SK-N-SH (cell line): ENCODE measurements around the gene RAB40C. TPM values are rescaled to one million over a fixed set of nuclear protein-coding genes. Genes with fewer than 3 reads are reported as not detected.

Experiments used
- CTCF ChIA-PET: fragments of 300-600, 350-600 bp; formaldehyde crosslinking; extraction: SDS; loops from one replicate; lab custom pipeline; 2021; lab: Yijun Ruan, JAX
- POLR2A ChIA-PET: fragments of 350-600 bp; sonication (Branson Sonifier 250); formaldehyde crosslinking; extraction: SDS; loops from one replicate; lab custom pipeline; 2020; ENCODE audit warnings: antibody characterized with exemption, inconsistent platforms; lab: Yijun Ruan, JAX
- DNase-seq: peaks from one replicate; pipeline ENCODE4 v3.0.0; 2012
- H2AFZ ChIP-seq: fragments of 200-600 bp; sonication (generic); 2 replicates; pipeline ENCODE4 v1.8.1; 2016; ENCODE audit warnings: antibody characterized with exemption, mild to moderate bottlenecking, low read depth
- H3F3A ChIP-seq: fragments of 200-600 bp; sonication (generic); replicated peaks from 2 replicates; pipeline ENCODE3; 2016; ENCODE audit warnings: antibody characterized with exemption, mild to moderate bottlenecking; ENCODE audit not compliant: insufficient read depth
- H3K27ac ChIP-seq, 2 experiments: fragments of 200-500 bp in 1 of 2; fragments of 200-600 bp in 1 of 2; sonication (Bioruptor generic) in 1 of 2; sonication (generic), shearing (Covaris generic) in 1 of 2; 2 replicates each; pipeline versions ENCODE4 v1.5.1 to v1.6.1; 2014 to 2016; ENCODE audit warnings: low read depth in 2 of 2, inconsistent platforms in 1 of 2, low read length in 1 of 2, mild to moderate bottlenecking in 1 of 2, mixed read lengths in 1 of 2
- H3K27me3 ChIP-seq: fragments of 200-600 bp; sonication (generic), shearing (Covaris generic); 2 replicates; pipeline ENCODE4 v1.6.1; 2016; ENCODE audit warnings: mixed run types; ENCODE audit not compliant: insufficient read depth
- H3K36me3 ChIP-seq, 2 experiments: fragments of 200-500 bp in 1 of 2; fragments of 200-600 bp in 1 of 2; sonication (Bioruptor generic) in 1 of 2; sonication (generic) in 1 of 2; replicated peaks in 1 of 2; 2 replicates each; pipeline versions ENCODE3 to v1.5.1; 2014 to 2016; ENCODE audit warnings: low read length in 1 of 2, mild to moderate bottlenecking in 1 of 2; ENCODE audit not compliant: insufficient read depth in 2 of 2, control insufficient read depth in 1 of 2
- H3K4me1 ChIP-seq, 2 experiments: fragments of 200-500 bp in 1 of 2; fragments of 200-600 bp in 1 of 2; sonication (Bioruptor generic) in 1 of 2; sonication (generic), shearing (Covaris generic) in 1 of 2; 2 replicates each; pipeline versions ENCODE4 v1.5.1 to v1.6.1; 2014 to 2016; ENCODE audit warnings: low read depth in 1 of 2, low read length in 1 of 2, mixed run types in 1 of 2; ENCODE audit not compliant: insufficient read depth in 2 of 2, control insufficient read depth in 1 of 2
- H3K4me2 ChIP-seq: fragments of 200-600 bp; sonication (generic), shearing (Covaris generic); 2 replicates; pipeline ENCODE4 v1.6.1; 2017; ENCODE audit warnings: mixed run types
- H3K4me3 ChIP-seq, 2 experiments: fragments of 200-500 bp in 1 of 2; fragments of 200-600 bp in 1 of 2; sonication (Bioruptor generic) in 1 of 2; sonication (generic), shearing (Covaris generic) in 1 of 2; 2 replicates each; pipeline versions ENCODE4 v1.5.1 to v1.8.1; 2014 to 2016; ENCODE audit warnings: low read depth in 2 of 2, inconsistent platforms in 1 of 2, low read length in 1 of 2, mild to moderate bottlenecking in 1 of 2, mixed read lengths in 1 of 2, moderate library complexity in 1 of 2
- H3K79me2 ChIP-seq: fragments of 200-600 bp; sonication (generic); 2 replicates; pipeline ENCODE4 v1.8.1; 2017; ENCODE audit warnings: mild to moderate bottlenecking; ENCODE audit not compliant: insufficient read depth
- H3K9ac ChIP-seq: fragments of 200-600 bp; sonication (generic); 2 replicates; pipeline ENCODE4 v1.6.1; 2017; ENCODE audit warnings: mixed run types
- H3K9me2 ChIP-seq: fragments of 200-600 bp; sonication (generic); 2 replicates; pipeline ENCODE4 v1.6.1; 2017; ENCODE audit warnings: mixed run types
- H3K9me3 ChIP-seq: fragments of 200-600 bp; sonication (generic); 2 replicates; pipeline ENCODE4 v1.6.1; 2017; ENCODE audit warnings: mixed run types, mild to moderate bottlenecking, moderate library complexity
- H4K20me1 ChIP-seq: fragments of 200-600 bp; sonication (generic); 2 replicates; pipeline ENCODE4 v1.6.1; 2017; ENCODE audit warnings: mild to moderate bottlenecking, mixed run types; ENCODE audit not compliant: insufficient read depth
- CHD2 ChIP-seq: fragments of 150-350 bp; IDR thresholded peaks from 2 replicates; pipeline ENCODE4 v1.6.1; 2018; ENCODE audit warnings: low read length; ENCODE audit not compliant: partially characterized antibody
- CTCF ChIP-seq: fragments of 200-600 bp; sonication (generic); IDR thresholded peaks from 2 replicates; pipeline ENCODE4 v1.6.1; 2017; ENCODE audit warnings: antibody characterized with exemption, mild to moderate bottlenecking, moderate library complexity
- EZH2phosphoT487 ChIP-seq: fragments of 200-600 bp; sonication (generic); IDR thresholded peaks from 2 replicates; pipeline ENCODE4 v1.6.1; 2017; ENCODE audit warnings: low read depth, mixed run types, mild to moderate bottlenecking, antibody characterized with exemption, moderate library complexity, borderline replicate concordance
- FOSL2 ChIP-seq: IDR thresholded peaks from 2 replicates; pipeline ENCODE4 v1.4.0; 2012; ENCODE audit warnings: low read depth, mild to moderate bottlenecking, moderate library complexity, borderline replicate concordance
- GABPA ChIP-seq: IDR thresholded peaks from 2 replicates; pipeline ENCODE4 v1.4.0; 2012; ENCODE audit warnings: low read depth, mild to moderate bottlenecking
- IRF3 ChIP-seq: fragments of 150-350 bp; IDR thresholded peaks from 2 replicates; pipeline ENCODE4 v1.6.1; 2016; ENCODE audit warnings: mild to moderate bottlenecking, low read depth, low read length
- MEF2A ChIP-seq: IDR thresholded peaks from 2 replicates; pipeline ENCODE4 v1.4.0; 2012; ENCODE audit warnings: low read depth, borderline replicate concordance
- MXI1 ChIP-seq: IDR thresholded peaks from 2 replicates; pipeline ENCODE4 v1.6.1; 2012; ENCODE audit warnings: mild to moderate bottlenecking, low read depth, low read length, improper control_type of control experiment
- NFIC ChIP-seq: IDR thresholded peaks from 2 replicates; pipeline ENCODE4 v1.4.0; 2012; ENCODE audit warnings: borderline replicate concordance
- NRF1 ChIP-seq: IDR thresholded peaks from 2 replicates; pipeline ENCODE4 v1.6.1; 2012; ENCODE audit warnings: low read depth, mild to moderate bottlenecking, low read length
- RAD21 ChIP-seq: IDR thresholded peaks from 2 replicates; pipeline ENCODE4 v1.6.1; 2012; ENCODE audit warnings: mild to moderate bottlenecking, low read length
- RFX5 ChIP-seq: IDR thresholded peaks from 2 replicates; pipeline ENCODE4 v1.6.1; 2012; ENCODE audit warnings: mild to moderate bottlenecking, improper control_type of control experiment, low read length
- TAF1 ChIP-seq: IDR thresholded peaks from 2 replicates; pipeline ENCODE4 v1.6.1; 2012; ENCODE audit warnings: low read depth, mild to moderate bottlenecking, low read length, moderate library complexity, borderline replicate concordance
- TCF12 ChIP-seq: IDR thresholded peaks from 2 replicates; pipeline ENCODE4 v1.4.0; 2012
- USF1 ChIP-seq: IDR thresholded peaks from 2 replicates; pipeline ENCODE4 v1.4.0; 2012; ENCODE audit warnings: low read depth, borderline replicate concordance
- USF2 ChIP-seq: fragments of 150-350 bp; IDR thresholded peaks from 2 replicates; pipeline ENCODE4 v1.6.1; 2017; ENCODE audit warnings: antibody characterized with exemption, low read length, low read depth, borderline replicate concordance
- YY1 ChIP-seq: IDR thresholded peaks from 2 replicates; pipeline ENCODE4 v1.4.0; 2012; ENCODE audit warnings: low read depth, mild to moderate bottlenecking
- WGBS: methylation state at CpG from one replicate; pipeline ENCODE4 v1.1.6; 2017; ENCODE audit warnings: low lambda C conversion rate; 5-methylcytosine and 5-hydroxymethylcytosine counted together
- polyA plus RNA-seq, 3 experiments: library from polyadenylated mRNA; depleted of rRNA; stranded (reverse); fragments of >200 nt; gene quantifications; 2 replicates each; pipeline ENCODE4 v1.2.3, GENCODE V29; 2012

RAB40C gene
- polyA plus RNA-seq, 1 of the 3 experiments (the other 2 are of a cell fraction), result 13.0 TPM

- TF ChIP-seq MXI1 (no peak), IRF3 (no peak), RAD21 (no peak), USF2 (no peak)
Measured at GRCh38 chr16:651844-652243, 62.0 kb downstream of the RAB40C start (continued).

GRCh38 chr16:652454-653305, 62.8 kb downstream of the RAB40C start:
- Histone ChIP-seq H3F3A (peaks cover 5% of the 10 kb centered on the region), H2AFZ (no peak overlapping the region), H3K4me3 (no peak overlapping the region), H3K9me2 (no peaks in the 10 kb centered on the region), H3K9ac (no peak overlapping the region), H4K20me1 (no peaks in the 10 kb centered on the region), H3K9me3 (no peaks in the 10 kb centered on the region), H3K79me2 (peaks cover 19% of the 10 kb centered on the region; the same call in 1 of the 2 replicates), H3K27ac (no peak overlapping the region), H3K27me3 (no peaks in the 10 kb centered on the region), H3K4me2 (no peak overlapping the region), H3K4me1 (peaks cover 4 to 22% of the 10 kb centered on the region in 2 experiments; a peak in 2 of 4 replicates), H3K36me3 (peaks cover 0 to 35% of the 10 kb centered on the region in 2 experiments)
- CTCF ChIA-PET, result interaction anchor here (5.6 to 7.8 kb wide), 2 partner anchors 7 to 13 kb away, joined by 69 to 92 read pairs; partner anchors contain the start of gene RHOT2
- DNase-seq, result no peak
- no CpG with 5 or more reads among the region's 28 CpGs for WGBS
- POLR2A ChIA-PET, result interaction anchor here (1.3 to 2.0 kb wide), 2 partner anchors 8 to 10 kb away, joined by 4 to 13 read pairs; no protein-coding TSS in a partner anchor
- TF ChIP-seq TCF12 (no peak), CTCF (no peak), NFIC (no peak), MEF2A (no peak), MXI1 (no peak)

- WGBS, result 91% methylated on average over 12 of the region's 12 CpGs
- H2AFZ ChIP-seq, result no peak overlapping the region
- H3K9me2 ChIP-seq, result no peaks in the 10 kb centered on the region
- H3K27me3 ChIP-seq, result no peaks in the 10 kb centered on the region
- DNase-seq, result no peak
- no peak overlapping the region for H3K4me2 ChIP-seq
- peaks cover 6% of the 10 kb centered on the region; the same call in 1 of the 2 replicates for H3K79me2 ChIP-seq
- POLR2A ChIA-PET, result interaction anchor here (0.6 to 0.7 kb wide), 2 partner anchors 48 to 378 kb away, joined by 3 read pairs; no protein-coding TSS in a partner anchor
- no peaks in the 10 kb centered on the region for H3K9me3 ChIP-seq
- peaks cover 0 to 14% of the 10 kb centered on the region in 2 experiments; a peak in 1 of 4 replicates for H3K4me1 ChIP-seq
- CTCF ChIA-PET, result interaction anchor here (0.6 to 7.8 kb wide), 2 partner anchors 12 to 71 kb away, joined by 3 to 69 read pairs; partner anchors contain the start of gene RHOT2
- no peaks in the 10 kb centered on the region for H3F3A ChIP-seq
- H4K20me1 ChIP-seq, result no peaks in the 10 kb centered on the region
- no peak overlapping the region for H3K9ac ChIP-seq
- H3K27ac ChIP-seq, result no peak overlapping the region
- no peak overlapping the region for H3K4me3 ChIP-seq
- peaks cover 0 to 47% of the 10 kb centered on the region in 2 experiments for H3K36me3 ChIP-seq
- TF ChIP-seq MEF2A, result no peak
- no peak for TF ChIP-seq TCF12
- TF ChIP-seq GABPA, result no peak
- no peak for TF ChIP-seq YY1
- TF ChIP-seq FOSL2, result no peak
- no peak for TF ChIP-seq USF2
- no peak for TF ChIP-seq RFX5
- no peak for TF ChIP-seq NRF1
- TF ChIP-seq TAF1, result no peak
- no peak for TF ChIP-seq RAD21
- TF ChIP-seq CHD2, result no peak
- TF ChIP-seq EZH2phosphoT487, result no peak
- TF ChIP-seq USF1, result no peak
Measured at GRCh38 chr16:654034-654433, 64.2 kb downstream of the RAB40C start.
